Measurements from ENCODE around the gene PDCL2. TPM values are rescaled to one million over a fixed set of nuclear protein-coding genes. Genes with fewer than 3 reads are reported as not detected.

PDCL2 gene
- total and polyA plus RNA-seq, 2 of the 13 experiments (the other 11 are each of a cell fraction or from before 2014, with no cell fraction given) = not detected

DNA sequence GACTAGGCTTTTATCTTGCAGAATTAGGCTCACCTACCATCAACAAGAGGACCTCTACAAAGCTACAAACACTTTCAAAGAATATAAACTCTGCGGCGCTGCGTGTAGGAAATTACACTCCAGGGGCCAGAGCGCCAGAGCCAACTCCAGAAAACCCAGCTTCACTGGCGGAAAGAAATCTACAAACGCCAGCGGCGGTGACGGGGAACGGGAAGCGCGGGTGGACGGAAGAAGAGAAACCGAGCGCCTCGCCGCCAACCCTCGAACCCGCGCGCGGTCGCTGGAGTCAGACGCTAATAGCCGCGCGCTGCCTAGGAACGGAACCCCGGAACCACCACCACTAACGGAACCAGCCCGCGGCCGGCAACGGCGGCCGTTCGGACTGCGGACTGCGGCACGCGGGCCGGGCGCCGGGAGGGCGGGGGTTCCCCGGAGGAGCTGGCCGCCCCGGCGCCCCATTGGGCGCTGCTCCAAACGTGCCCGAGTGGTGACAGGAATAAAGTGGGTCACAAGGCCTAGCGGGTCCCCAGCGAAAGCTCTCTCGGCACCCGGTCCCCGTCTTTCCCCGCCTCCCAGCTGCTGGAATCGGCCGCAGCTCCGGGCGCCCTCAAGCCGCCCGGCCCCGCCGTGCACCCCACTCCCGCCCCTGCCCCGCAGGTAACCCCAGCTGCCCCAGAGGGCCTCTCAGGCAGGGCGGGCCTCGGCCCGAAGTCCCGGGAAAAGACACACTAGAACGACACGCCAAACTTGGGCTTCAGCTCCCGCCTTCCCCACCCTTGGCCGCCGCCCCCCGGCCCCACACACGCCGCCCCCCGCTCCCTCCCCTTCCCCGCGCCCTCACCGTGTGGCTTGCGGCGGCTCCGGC is 46.2 kb downstream of the PDCL2 start:
- ATAC-seq (peak; percentile 80), FAIRE-seq (no peak), DNase-seq (ENCODE audit: low spot score) (peak; percentile 60)
- no TSS peak for BruUV-seq (replicated peaks)
- Histone ChIP-seq H3K36me3 (replicated peaks in 1 of 2; ENCODE audit: control insufficient read depth in 1 of 2, insufficient read depth in 2 of 2, low read length in 2 of 2) (no peaks in the 10 kb centered on the region), H3K27ac (ENCODE audit: extremely low read length, insufficient read depth, low read length) (peak overlapping the region; percentile 98), H3K27me3 (ENCODE audit: control insufficient read depth in 1 of 2, insufficient read depth in 2 of 2, low read length in 2 of 2) (no peaks in the 10 kb centered on the region; a peak in 1 of 5 replicates), H3K9ac (ENCODE audit: insufficient read depth, low read depth, low read length) (peak overlapping the region; percentile 89), H3K4me3 (replicated peaks in 1 of 3; ENCODE audit: insufficient read depth in 1 of 3, low read depth in 2 of 3, low read length in 3 of 3) (peak overlapping the region; percentile 78 to 91 (median 89)), H3K79me2 (ENCODE audit: insufficient read depth, low read length) (peaks cover 38% of the 10 kb centered on the region), H3K4me1 (ENCODE audit: insufficient read depth, low read length) (peaks cover 38% of the 10 kb centered on the region), H3K4me2 (ENCODE audit: low read depth, low read length) (peak overlapping the region; percentile 73), H2AFZ (ENCODE audit: low read length) (no peak overlapping the region), H4K20me1 (ENCODE audit: insufficient read depth, low read length) (no peaks in the 10 kb centered on the region; the same call in 1 of the 2 replicates), H3K9me3 (ENCODE audit: low read length) (no peaks in the 10 kb centered on the region)
- CTCF ChIA-PET (ENCODE audit: low intra/inter-chr PET ratio, low total read pairs) = no interaction called here
- WGBS (ENCODE audit: low lambda C conversion rate) = 2% methylated on average over 9 of the region's 87 CpGs
- POLR2A ChIA-PET = interaction anchor here (0.7 to 3.1 kb wide), 10 partner anchors 108 to 1431 kb away, joined by 3 to 17 read pairs (median 3); partner anchors contain the start of genes AASDH, NOA1, PAICS and SRD5A3
- intact Hi-C loops (cut with micrococcal nuclease; ENCODE audit: unreplicated experiment) = loop anchor here (5.0 kb wide), 2 partner anchors 79 to 306 kb away; partner anchors contain the start of gene EXOC1
- in situ Hi-C loops (cut with HindIII; ENCODE audit: extremely low pct_ligation_motif_present, low pct_unique_long_range_greater_than_20kb) = no loop called here
- TF ChIP-seq JDP2 (CRISPR knock-in tag; IDR thresholded peaks at IDR 0.05; ENCODE audit: borderline replicate concordance) (no peak), ZNF569 (CRISPR knock-in tag; IDR thresholded peaks at IDR 0.05; ENCODE audit: borderline replicate concordance) (no peak), ZNF12 (CRISPR knock-in tag; IDR thresholded peaks at IDR 0.05) (no peak), PITX1 (CRISPR knock-in tag; IDR thresholded peaks at IDR 0.05) (no peak), ZNF891 (CRISPR knock-in tag; IDR thresholded peaks at IDR 0.05) (peak; percentile 76; the same call in 1 of the 2 replicates), KDM2A (CRISPR knock-in tag; IDR thresholded peaks at IDR 0.05; ENCODE audit: borderline replicate concordance, low read depth) (peak; percentile 86), EHMT2 (IDR thresholded peaks at IDR 0.05; ENCODE audit: borderline replicate concordance, low read depth, low read length) (no peak), ZNF121 (CRISPR knock-in tag; IDR thresholded peaks at IDR 0.05) (peak; percentile 47; the same call in 1 of the 2 replicates), ZNF619 (CRISPR knock-in tag; IDR thresholded peaks at IDR 0.05) (no peak), ETV5 (CRISPR knock-in tag; IDR thresholded peaks at IDR 0.05; ENCODE audit: borderline replicate concordance) (peak; percentile 48)
- TF ChIP-seq, protein P1, sequence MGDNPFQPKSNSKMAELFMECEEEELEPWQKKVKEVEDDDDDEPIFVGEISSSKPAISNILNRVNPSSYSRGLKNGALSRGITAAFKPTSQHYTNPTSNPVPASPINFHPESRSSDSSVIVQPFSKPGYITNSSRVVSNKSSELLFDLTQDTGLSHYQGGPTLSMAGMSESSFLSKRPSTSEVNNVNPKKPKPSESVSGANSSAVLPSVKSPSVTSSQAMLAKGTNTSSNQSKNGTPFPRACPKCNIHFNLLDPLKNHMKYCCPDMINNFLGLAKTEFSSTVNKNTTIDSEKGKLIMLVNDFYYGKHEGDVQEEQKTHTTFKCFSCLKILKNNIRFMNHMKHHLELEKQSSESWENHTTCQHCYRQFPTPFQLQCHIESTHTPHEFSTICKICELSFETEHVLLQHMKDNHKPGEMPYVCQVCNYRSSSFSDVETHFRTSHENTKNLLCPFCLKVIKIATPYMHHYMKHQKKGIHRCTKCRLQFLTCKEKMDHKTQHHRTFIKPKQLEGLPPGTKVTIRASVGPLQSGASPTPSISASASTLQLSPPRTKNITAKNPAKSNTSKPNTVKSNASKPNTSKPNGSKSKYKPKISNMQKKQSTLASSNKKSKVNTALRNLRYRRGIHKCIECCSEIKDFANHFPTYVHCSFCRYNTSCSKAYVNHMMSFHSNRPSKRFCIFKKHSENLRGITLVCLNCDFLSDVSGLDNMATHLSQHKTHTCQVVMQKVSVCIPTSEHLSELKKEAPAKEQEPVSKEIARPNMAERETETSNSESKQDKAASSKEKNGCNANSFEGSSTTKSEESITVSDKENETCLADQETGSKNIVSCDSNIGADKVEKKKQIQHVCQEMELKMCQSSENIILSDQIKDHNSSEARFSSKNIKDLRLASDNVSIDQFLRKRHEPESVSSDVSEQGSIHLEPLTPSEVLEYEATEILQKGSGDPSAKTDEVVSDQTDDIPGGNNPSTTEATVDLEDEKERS (CRISPR knock-in tag; IDR thresholded peaks at IDR 0.05) = no peak
- TF ChIP-seq, protein P2, sequence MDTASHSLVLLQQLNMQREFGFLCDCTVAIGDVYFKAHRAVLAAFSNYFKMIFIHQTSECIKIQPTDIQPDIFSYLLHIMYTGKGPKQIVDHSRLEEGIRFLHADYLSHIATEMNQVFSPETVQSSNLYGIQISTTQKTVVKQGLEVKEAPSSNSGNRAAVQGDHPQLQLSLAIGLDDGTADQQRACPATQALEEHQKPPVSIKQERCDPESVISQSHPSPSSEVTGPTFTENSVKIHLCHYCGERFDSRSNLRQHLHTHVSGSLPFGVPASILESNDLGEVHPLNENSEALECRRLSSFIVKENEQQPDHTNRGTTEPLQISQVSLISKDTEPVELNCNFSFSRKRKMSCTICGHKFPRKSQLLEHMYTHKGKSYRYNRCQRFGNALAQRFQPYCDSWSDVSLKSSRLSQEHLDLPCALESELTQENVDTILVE (CRISPR knock-in tag; IDR thresholded peaks at IDR 0.05) = peak; percentile 94; the same call in 1 of the 2 replicates
